Measurements from ENCODE around the gene TRIM7. TPM values are rescaled to one million over a fixed set of nuclear protein-coding genes. Genes with fewer than 3 reads are reported as not detected.

The TRIM7 gene
- total and polyA plus RNA-seq, 9 of the 15 experiments (the other 6 are each of a cell fraction or from before 2014, with no cell fraction given): 2.6 to 14.9 (median 8.9) TPM

DNA sequence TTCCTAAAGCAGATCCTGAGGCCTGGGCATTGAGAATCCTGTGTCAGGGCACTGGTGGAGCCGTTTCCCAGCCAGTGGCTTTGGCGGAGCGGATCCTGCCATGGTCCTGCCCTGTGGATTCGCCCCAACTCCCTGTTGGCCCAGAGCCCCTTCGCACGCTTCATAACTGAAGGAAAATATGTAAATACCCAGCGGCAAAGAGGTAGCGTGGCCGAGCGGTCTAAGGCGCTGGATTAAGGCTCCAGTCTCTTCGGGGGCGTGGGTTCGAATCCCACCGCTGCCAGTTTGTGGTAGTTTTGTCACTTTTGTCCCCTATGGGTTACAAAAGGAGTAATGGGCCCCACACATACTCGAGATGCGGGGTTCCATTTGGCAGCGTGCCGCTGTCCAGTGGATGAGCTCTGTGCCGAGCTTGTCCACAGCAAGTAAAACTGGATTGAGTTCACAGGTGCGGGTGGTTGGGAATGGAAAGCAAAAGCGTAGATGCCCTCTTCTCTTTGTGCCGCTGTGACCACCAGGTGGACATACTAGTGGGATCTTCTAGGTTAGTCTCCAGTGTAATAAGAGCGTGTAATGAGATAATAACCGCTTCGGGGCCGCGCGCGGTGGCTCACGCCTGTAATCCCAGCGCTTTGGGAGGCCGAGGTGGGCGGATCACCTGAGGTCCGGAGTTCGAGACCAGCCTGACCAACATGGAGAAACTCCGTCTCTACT lies 17.3 kb downstream of the TRIM7 start (continued):
- TF ChIP-seq, protein P1, sequence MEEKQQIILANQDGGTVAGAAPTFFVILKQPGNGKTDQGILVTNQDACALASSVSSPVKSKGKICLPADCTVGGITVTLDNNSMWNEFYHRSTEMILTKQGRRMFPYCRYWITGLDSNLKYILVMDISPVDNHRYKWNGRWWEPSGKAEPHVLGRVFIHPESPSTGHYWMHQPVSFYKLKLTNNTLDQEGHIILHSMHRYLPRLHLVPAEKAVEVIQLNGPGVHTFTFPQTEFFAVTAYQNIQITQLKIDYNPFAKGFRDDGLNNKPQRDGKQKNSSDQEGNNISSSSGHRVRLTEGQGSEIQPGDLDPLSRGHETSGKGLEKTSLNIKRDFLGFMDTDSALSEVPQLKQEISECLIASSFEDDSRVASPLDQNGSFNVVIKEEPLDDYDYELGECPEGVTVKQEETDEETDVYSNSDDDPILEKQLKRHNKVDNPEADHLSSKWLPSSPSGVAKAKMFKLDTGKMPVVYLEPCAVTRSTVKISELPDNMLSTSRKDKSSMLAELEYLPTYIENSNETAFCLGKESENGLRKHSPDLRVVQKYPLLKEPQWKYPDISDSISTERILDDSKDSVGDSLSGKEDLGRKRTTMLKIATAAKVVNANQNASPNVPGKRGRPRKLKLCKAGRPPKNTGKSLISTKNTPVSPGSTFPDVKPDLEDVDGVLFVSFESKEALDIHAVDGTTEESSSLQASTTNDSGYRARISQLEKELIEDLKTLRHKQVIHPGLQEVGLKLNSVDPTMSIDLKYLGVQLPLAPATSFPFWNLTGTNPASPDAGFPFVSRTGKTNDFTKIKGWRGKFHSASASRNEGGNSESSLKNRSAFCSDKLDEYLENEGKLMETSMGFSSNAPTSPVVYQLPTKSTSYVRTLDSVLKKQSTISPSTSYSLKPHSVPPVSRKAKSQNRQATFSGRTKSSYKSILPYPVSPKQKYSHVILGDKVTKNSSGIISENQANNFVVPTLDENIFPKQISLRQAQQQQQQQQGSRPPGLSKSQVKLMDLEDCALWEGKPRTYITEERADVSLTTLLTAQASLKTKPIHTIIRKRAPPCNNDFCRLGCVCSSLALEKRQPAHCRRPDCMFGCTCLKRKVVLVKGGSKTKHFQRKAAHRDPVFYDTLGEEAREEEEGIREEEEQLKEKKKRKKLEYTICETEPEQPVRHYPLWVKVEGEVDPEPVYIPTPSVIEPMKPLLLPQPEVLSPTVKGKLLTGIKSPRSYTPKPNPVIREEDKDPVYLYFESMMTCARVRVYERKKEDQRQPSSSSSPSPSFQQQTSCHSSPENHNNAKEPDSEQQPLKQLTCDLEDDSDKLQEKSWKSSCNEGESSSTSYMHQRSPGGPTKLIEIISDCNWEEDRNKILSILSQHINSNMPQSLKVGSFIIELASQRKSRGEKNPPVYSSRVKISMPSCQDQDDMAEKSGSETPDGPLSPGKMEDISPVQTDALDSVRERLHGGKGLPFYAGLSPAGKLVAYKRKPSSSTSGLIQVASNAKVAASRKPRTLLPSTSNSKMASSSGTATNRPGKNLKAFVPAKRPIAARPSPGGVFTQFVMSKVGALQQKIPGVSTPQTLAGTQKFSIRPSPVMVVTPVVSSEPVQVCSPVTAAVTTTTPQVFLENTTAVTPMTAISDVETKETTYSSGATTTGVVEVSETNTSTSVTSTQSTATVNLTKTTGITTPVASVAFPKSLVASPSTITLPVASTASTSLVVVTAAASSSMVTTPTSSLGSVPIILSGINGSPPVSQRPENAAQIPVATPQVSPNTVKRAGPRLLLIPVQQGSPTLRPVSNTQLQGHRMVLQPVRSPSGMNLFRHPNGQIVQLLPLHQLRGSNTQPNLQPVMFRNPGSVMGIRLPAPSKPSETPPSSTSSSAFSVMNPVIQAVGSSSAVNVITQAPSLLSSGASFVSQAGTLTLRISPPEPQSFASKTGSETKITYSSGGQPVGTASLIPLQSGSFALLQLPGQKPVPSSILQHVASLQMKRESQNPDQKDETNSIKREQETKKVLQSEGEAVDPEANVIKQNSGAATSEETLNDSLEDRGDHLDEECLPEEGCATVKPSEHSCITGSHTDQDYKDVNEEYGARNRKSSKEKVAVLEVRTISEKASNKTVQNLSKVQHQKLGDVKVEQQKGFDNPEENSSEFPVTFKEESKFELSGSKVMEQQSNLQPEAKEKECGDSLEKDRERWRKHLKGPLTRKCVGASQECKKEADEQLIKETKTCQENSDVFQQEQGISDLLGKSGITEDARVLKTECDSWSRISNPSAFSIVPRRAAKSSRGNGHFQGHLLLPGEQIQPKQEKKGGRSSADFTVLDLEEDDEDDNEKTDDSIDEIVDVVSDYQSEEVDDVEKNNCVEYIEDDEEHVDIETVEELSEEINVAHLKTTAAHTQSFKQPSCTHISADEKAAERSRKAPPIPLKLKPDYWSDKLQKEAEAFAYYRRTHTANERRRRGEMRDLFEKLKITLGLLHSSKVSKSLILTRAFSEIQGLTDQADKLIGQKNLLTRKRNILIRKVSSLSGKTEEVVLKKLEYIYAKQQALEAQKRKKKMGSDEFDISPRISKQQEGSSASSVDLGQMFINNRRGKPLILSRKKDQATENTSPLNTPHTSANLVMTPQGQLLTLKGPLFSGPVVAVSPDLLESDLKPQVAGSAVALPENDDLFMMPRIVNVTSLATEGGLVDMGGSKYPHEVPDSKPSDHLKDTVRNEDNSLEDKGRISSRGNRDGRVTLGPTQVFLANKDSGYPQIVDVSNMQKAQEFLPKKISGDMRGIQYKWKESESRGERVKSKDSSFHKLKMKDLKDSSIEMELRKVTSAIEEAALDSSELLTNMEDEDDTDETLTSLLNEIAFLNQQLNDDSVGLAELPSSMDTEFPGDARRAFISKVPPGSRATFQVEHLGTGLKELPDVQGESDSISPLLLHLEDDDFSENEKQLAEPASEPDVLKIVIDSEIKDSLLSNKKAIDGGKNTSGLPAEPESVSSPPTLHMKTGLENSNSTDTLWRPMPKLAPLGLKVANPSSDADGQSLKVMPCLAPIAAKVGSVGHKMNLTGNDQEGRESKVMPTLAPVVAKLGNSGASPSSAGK (IDR thresholded peaks at IDR 0.05): no peak
- TF ChIP-seq KLF10 (CRISPR knock-in tag; IDR thresholded peaks at IDR 0.05): no peak
- TF ChIP-seq YY1 (IDR thresholded peaks at IDR 0.05; ENCODE audit: borderline replicate concordance in 1 of 3, control insufficient read depth in 1 of 3, extremely low read depth in 1 of 3, insufficient read depth in 3 of 3, insufficient read length in 1 of 3, insufficient replicate concordance in 2 of 3, low read depth in 1 of 3, low read length in 2 of 3): peak in 1 of 3 experiments; percentile 37
- no peak for TF ChIP-seq ZNF717 (CRISPR knock-in tag; IDR thresholded peaks at IDR 0.05)
- TF ChIP-seq JUNB (CRISPR knock-in tag; conservative IDR thresholded peaks at IDR 0.05): no peak
- no peak for TF ChIP-seq CBX8 (IDR thresholded peaks at IDR 0.05; ENCODE audit: borderline replicate concordance, extremely low read depth, low read depth, low read length, poor library complexity, severe bottlenecking)
- 0 out of 2 replicates have a peak, but pooled peaks have one; percentile 56 for TF ChIP-seq ZNF431 (CRISPR knock-in tag; IDR thresholded peaks at IDR 0.05)
- TF ChIP-seq XRCC5 (IDR thresholded peaks at IDR 0.05; ENCODE audit: low read depth, low read length): no peak
- TF ChIP-seq MAFG (tag; conservative IDR thresholded peaks at IDR 0.05): no peak
- TF ChIP-seq, protein P2, sequence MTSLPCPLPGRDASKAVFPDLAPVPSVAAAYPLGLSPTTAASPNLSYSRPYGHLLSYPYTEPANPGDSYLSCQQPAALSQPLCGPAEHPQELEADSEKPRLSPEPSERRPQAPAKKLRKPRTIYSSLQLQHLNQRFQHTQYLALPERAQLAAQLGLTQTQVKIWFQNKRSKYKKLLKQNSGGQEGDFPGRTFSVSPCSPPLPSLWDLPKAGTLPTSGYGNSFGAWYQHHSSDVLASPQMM (CRISPR knock-in tag; IDR thresholded peaks at IDR 0.05): no peak
- TF ChIP-seq ZNF551 (CRISPR knock-in tag; IDR thresholded peaks at IDR 0.05): no peak
